ENCODE measurements around the gene NAP1L3. TPM values are rescaled to one million over a fixed set of nuclear protein-coding genes. Genes with fewer than 3 reads are reported as not detected.
A peak's percentile ranks its signal among the peaks of the same experiment; 100 is the strongest.

The NAP1L3 gene
- total RNA-seq, 6 experiments from 2014 or later: 0.11 to 1.3 (median 0.26) TPM

DNA sequence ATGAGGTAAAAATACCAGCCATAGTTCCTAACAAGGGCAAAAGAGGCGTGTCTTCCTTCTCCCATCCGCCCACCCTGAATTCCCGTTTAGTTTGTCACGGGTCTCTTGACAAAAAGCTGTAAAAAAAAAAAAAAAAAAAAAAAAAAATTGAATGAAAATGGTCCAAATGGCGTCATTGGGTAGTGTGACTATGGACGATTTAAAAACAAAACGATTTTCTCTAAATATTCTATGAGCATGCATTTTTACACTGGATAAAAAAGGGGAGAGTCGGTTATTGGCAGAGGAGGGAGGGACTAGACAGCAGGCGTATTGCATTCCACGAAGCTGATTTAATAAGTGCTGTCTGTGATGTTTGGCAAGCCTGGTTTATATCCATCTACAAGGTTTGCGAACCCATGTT, 492 bp upstream of the NAP1L3 start, which contains the start of gene FAM133A:
TSS of gene FAM133A (plus strand) at position 338 of the 403 bp plus-strand sequence. CDS start 35,214 bp downstream, outside the sequence.
- no peak for TF ChIP-seq POLR2A (IDR thresholded peaks at IDR 0.05)
- no peak for TF ChIP-seq CTCF (IDR thresholded peaks at IDR 0.05)
- DNase-seq (no peak), ATAC-seq (peak in 2 of 4 donors; percentile 13 to 15)
- Histone ChIP-seq H3K4me1 (no peaks in the 10 kb centered on the region), H3K27ac (no peak within 1 kb of the TSS), H3K36me3 (no peaks in the 10 kb centered on the region), H3K4me3 (peak within 1 kb of the TSS; percentile 11 to 32 (median 32)), H3K9me3 (no peaks in the 10 kb centered on the region), H3K27me3 (peaks cover 0 to 15% of the 10 kb centered on the region in 2 donors)
- intact Hi-C loops (cut with DNase I): no loop called here
- 11% methylated on average over 11 of the region's 11 CpGs for WGBS (ENCODE audit: insufficient coverage, low coverage, low lambda C conversion rate, missing lambda C conversion rate)

DNA sequence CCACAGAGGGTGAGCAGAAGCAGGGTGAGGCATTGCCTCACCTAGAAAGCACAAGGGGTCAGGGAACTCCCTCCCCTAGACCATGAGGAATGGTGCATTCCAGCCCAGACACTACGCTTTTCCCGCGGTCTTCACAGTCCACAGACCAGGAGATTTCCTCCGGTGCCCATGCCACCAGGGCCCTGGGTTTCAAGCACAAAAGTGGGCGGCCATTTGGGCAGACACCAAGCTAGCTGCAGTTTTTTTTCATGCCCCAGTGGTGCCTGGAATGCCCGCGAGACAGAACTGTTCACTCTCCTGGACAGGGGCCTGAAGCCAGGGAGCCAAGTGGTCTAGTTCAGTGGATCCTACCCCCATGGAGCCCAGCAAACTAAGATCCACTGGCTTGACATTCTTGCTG, 12.8 kb downstream of the NAP1L3 start:
- no peak overlapping the region for H3K27ac ChIP-seq
- ATAC-seq: no peak
- no peaks in the 10 kb centered on the region for H3K36me3 ChIP-seq
- H3K4me3 ChIP-seq: no peak overlapping the region
- TF ChIP-seq POLR2A (IDR thresholded peaks at IDR 0.05) (no peak), CTCF (IDR thresholded peaks at IDR 0.05) (no peak)
- H3K4me1 ChIP-seq: no peaks in the 10 kb centered on the region
- H3K27me3 ChIP-seq: no peaks in the 10 kb centered on the region
- no peaks in the 10 kb centered on the region for H3K9me3 ChIP-seq
- DNase-seq: peak in 1 of 3 donors; percentile 14
- intact Hi-C loops (cut with DNase I): no loop called here
- 60% methylated on average over 2 of the region's 7 CpGs for WGBS (ENCODE audit: insufficient coverage, low coverage, low lambda C conversion rate, missing lambda C conversion rate)

DNA sequence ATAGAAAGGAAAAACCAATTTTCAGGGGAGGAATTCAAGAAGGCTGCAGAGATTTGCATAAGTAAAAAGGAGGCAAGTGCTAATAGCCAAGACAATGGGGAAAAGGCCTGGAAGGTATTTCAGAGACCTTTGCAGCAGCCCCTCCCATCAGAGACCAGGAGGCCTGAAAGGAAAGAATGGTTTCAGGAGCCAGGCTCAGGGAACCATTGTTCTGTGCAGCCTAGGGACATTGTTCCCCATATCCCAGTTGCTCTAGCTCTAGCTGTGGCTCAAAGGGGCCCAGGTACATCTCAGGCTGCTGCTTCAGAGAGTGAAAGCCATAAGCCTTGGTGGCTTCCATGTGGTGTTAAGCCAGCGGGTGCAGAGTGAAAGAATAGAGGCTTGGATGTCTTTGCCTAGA, 24.0 kb downstream of the NAP1L3 start:
- no peaks in the 10 kb centered on the region for H3K4me1 ChIP-seq
- no peak for DNase-seq
- no peak overlapping the region for H3K27ac ChIP-seq
- intact Hi-C loops (cut with DNase I): no loop called here
- no peaks in the 10 kb centered on the region for H3K36me3 ChIP-seq
- 67% methylated on average over 1 of the region's 1 CpG for WGBS (ENCODE audit: insufficient coverage, low coverage, low lambda C conversion rate, missing lambda C conversion rate)
- TF ChIP-seq CTCF (IDR thresholded peaks at IDR 0.05): no peak
- TF ChIP-seq POLR2A (IDR thresholded peaks at IDR 0.05): no peak
- H3K4me3 ChIP-seq: no peak overlapping the region
- no peaks in the 10 kb centered on the region for H3K9me3 ChIP-seq
- no peaks in the 10 kb centered on the region for H3K27me3 ChIP-seq
- ATAC-seq: no peak

DNA sequence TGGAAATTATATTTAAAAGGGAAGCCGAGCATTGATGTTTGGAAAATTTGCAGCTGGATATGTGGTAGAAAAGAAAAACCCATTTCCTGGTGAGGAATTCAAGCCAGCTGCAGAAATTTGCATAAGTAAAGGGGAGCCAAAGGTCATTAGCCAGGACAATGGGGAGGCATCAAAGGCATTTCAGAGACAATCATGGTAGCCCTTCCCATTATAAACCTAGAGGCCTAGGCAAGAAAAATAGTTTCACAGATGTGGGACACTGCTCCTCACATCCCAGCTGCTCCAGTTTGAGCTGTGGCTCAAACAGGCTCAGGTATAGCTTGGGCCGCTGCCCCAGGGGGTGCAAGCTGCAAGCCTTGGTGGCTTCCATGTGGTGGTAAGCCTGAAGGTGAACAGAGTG, 35.8 kb downstream of the NAP1L3 start:
- Histone ChIP-seq H3K27me3 (no peaks in the 10 kb centered on the region), H3K9me3 (no peaks in the 10 kb centered on the region), H3K36me3 (no peaks in the 10 kb centered on the region), H3K27ac (no peak overlapping the region), H3K4me1 (no peaks in the 10 kb centered on the region), H3K4me3 (no peak overlapping the region)
- ATAC-seq (no peak), DNase-seq (no peak)
- TF ChIP-seq CTCF (IDR thresholded peaks at IDR 0.05) (no peak), POLR2A (IDR thresholded peaks at IDR 0.05) (no peak)
- intact Hi-C loops (cut with DNase I): no loop called here
- WGBS (ENCODE audit: insufficient coverage, low coverage, low lambda C conversion rate, missing lambda C conversion rate): 66% methylated on average over 2 of the region's 2 CpGs

Other genes starting within 250 kb of the NAP1L3 start
- not detected for gene FAM133A, start 628 bp upstream of the NAP1L3 start, total RNA-seq

Data from right lobe of liver (tissue), 6 donors.